HCT116 (cell line): Measurements from ENCODE around the gene AMDHD1. TPM values are rescaled to one million over a fixed set of nuclear protein-coding genes. Genes with fewer than 3 reads are reported as not detected.

Source experiments
- ATAC-seq: fragments of 200-7000 bp; cut with Tn5 transposase; 2 replicates; pipeline ENCODE4 v1.9.1; 2020; ENCODE audit warnings: mild to moderate bottlenecking, moderate library complexity
- BruUV-seq: library from RNA; stranded (reverse); fragments of 400-500 nt; replicated peaks from 2 replicates; lab custom pipeline; 2021; lab: Mats Ljungman, UMichigan
- CTCF ChIA-PET: fragments of 300-600 bp; sonication (Branson Sonifier 250); formaldehyde crosslinking; loops from one replicate; lab custom pipeline; 2021; ENCODE audit warnings: antibody characterized with exemption; lab: Charles Lee
- POLR2A ChIA-PET: fragments of 300-600, 350-600 bp; sonication (Branson Sonifier 250); formaldehyde crosslinking; loops from one replicate; lab custom pipeline; 2021; ENCODE audit warnings: antibody characterized with exemption; lab: Charles Lee
- RAD21 ChIA-PET, 2 experiments: fragments of 300-600 bp; sonication (Branson Sonifier 250); formaldehyde crosslinking; loops; one replicate each; lab custom pipeline; 2023; ENCODE audit warnings: low total read pairs in 2 of 2; ENCODE audit not compliant: uncharacterized antibody in 2 of 2, unreplicated experiment in 2 of 2, low non-redundant PET in 1 of 2; lab: Charles Lee
- DNase-seq: peaks from one replicate; pipeline ENCODE4 v3.0.0-alpha.2; 2010; ENCODE audit warnings: low read depth, low spot score
- H2AFZ ChIP-seq: fragments of 200-600 bp; shearing (Covaris generic), sonication (generic); 2 replicates; pipeline ENCODE4 v1.6.1; 2017; ENCODE audit warnings: low read depth, mixed run types, mixed read lengths, antibody characterized with exemption, low read length; ENCODE audit not compliant: poor library complexity, severe bottlenecking
- H3K27ac ChIP-seq: 2 replicates; pipeline ENCODE4 v1.5.1; 2012; ENCODE audit warnings: low read depth, low read length
- H3K27me3 ChIP-seq: fragments of 200-600 bp; sonication (generic); 2 replicates; pipeline ENCODE4 v1.6.1; 2016; ENCODE audit warnings: mixed run types, low read length, mixed read lengths; ENCODE audit not compliant: insufficient read depth
- H3K36me3 ChIP-seq, 2 experiments: fragments of 200-500 bp in 1 of 2; fragments of 200-600 bp in 1 of 2; sonication (Bioruptor generic) in 1 of 2; sonication (generic) in 1 of 2; 2 replicates each; pipeline versions ENCODE4 v1.5.1 to v1.6.1; 2014 to 2016; ENCODE audit warnings: low read length in 2 of 2, inconsistent platforms in 1 of 2, mixed read lengths in 1 of 2, mixed run types in 1 of 2; ENCODE audit not compliant: insufficient read depth in 2 of 2, control insufficient read depth in 1 of 2
- H3K4me1 ChIP-seq, 2 experiments: fragments of 200-600 bp in 1 of 2; sonication (generic) in 1 of 2; 2 replicates each; pipeline versions ENCODE4 v1.5.1 to v1.6.1; 2012 to 2017; ENCODE audit warnings: low read length in 2 of 2, inconsistent platforms in 1 of 2, mild to moderate bottlenecking in 1 of 2, mixed read lengths in 1 of 2, mixed run types in 1 of 2, moderate library complexity in 1 of 2; ENCODE audit not compliant: insufficient read depth in 2 of 2, control insufficient read depth in 1 of 2
- H3K4me2 ChIP-seq: fragments of 200-600 bp; sonication (generic); 2 replicates; pipeline ENCODE4 v1.6.1; 2017; ENCODE audit warnings: mixed run types, low read length, mixed read lengths
- H3K4me3 ChIP-seq, 2 experiments: fragments of 200-600 bp in 1 of 2; sonication (generic) in 1 of 2; replicated peaks in 1 of 2; 2 replicates each; pipeline ENCODE4 v1.5.1; 2011 to 2016; ENCODE audit warnings: low read length in 2 of 2, control low read depth in 1 of 2, low read depth in 1 of 2, mild to moderate bottlenecking in 1 of 2, mixed read lengths in 1 of 2, mixed run types in 1 of 2
- H3K79me2 ChIP-seq: fragments of 200-600 bp; sonication (generic); 2 replicates; pipeline ENCODE4 v1.6.1; 2017; ENCODE audit warnings: mild to moderate bottlenecking, mixed run types, low read length, moderate library complexity, mixed read lengths; ENCODE audit not compliant: insufficient read depth
- H3K9ac ChIP-seq: fragments of 200-600 bp; sonication (generic); 2 replicates; pipeline ENCODE4 v1.6.1; 2016; ENCODE audit warnings: low read length, mixed read lengths
- H3K9me2 ChIP-seq: fragments of 200-600 bp; sonication (generic), shearing (Covaris generic); 2 replicates; pipeline ENCODE4 v1.6.1; 2017; ENCODE audit warnings: mixed run types, mild to moderate bottlenecking, moderate library complexity; ENCODE audit not compliant: insufficient read depth
- H3K9me3 ChIP-seq, 2 experiments: fragments of 200-500 bp in 1 of 2; fragments of 200-600 bp in 1 of 2; sonication (Bioruptor generic) in 1 of 2; sonication (generic) in 1 of 2; 2 replicates each; pipeline ENCODE4 v1.6.1; 2014 to 2017; ENCODE audit warnings: low read length in 2 of 2, mixed read lengths in 2 of 2, inconsistent platforms in 1 of 2, low read depth in 1 of 2, mild to moderate bottlenecking in 1 of 2, mixed run types in 1 of 2, moderate library complexity in 1 of 2; ENCODE audit not compliant: control insufficient read depth in 1 of 2, insufficient read depth in 1 of 2
- H4K20me1 ChIP-seq: fragments of 200-600 bp; sonication (generic), shearing (Covaris generic); 2 replicates; pipeline ENCODE4 v1.6.1; 2017; ENCODE audit warnings: mixed run types, mild to moderate bottlenecking, moderate library complexity; ENCODE audit not compliant: insufficient read depth
- ATF3 ChIP-seq: IDR thresholded peaks from 2 replicates; pipeline ENCODE4 v1.6.1; 2012
- CBX3 ChIP-seq: IDR thresholded peaks from 2 replicates; pipeline ENCODE4 v1.6.1; 2012; ENCODE audit warnings: low read depth
- ELF1 ChIP-seq: IDR thresholded peaks from 2 replicates; pipeline ENCODE4 v1.6.1; 2012; ENCODE audit warnings: low read depth, borderline replicate concordance
- EZH2 ChIP-seq: fragments of 200-600 bp; sonication (generic); IDR thresholded peaks from 2 replicates; pipeline ENCODE4 v1.6.1; 2017; ENCODE audit warnings: antibody characterized with exemption, mixed run types
- EZH2phosphoT487 ChIP-seq: fragments of 200-600 bp; IDR thresholded peaks from 2 replicates; pipeline ENCODE4 v1.6.1; 2018; ENCODE audit warnings: antibody characterized with exemption, borderline replicate concordance
- FOSL1 ChIP-seq: IDR thresholded peaks from 2 replicates; pipeline ENCODE4 v1.6.1; 2012; ENCODE audit warnings: low read depth
- JUND ChIP-seq: IDR thresholded peaks from 2 replicates; pipeline ENCODE4 v1.6.1; 2012
- POLR2AphosphoS5 ChIP-seq: IDR thresholded peaks from 2 replicates; pipeline ENCODE4 v1.6.1; 2011; ENCODE audit warnings: mild to moderate bottlenecking, low read depth, low read length, moderate library complexity
- SP1 ChIP-seq: IDR thresholded peaks from 2 replicates; pipeline ENCODE4 v1.6.1; 2012; ENCODE audit warnings: low read depth
- SRF ChIP-seq: IDR thresholded peaks from 2 replicates; pipeline ENCODE4 v1.6.1; 2012; ENCODE audit warnings: low read depth
- TCF7L2 ChIP-seq: IDR thresholded peaks from 2 replicates; pipeline ENCODE4 v1.7.0; 2011; ENCODE audit warnings: borderline replicate concordance, inconsistent platforms; ENCODE audit not compliant: insufficient read depth, insufficient read length; ENCODE audit errors: extremely low read depth
- YY1 ChIP-seq: IDR thresholded peaks from 2 replicates; pipeline ENCODE4 v1.6.1; 2011; ENCODE audit warnings: low read length, low read depth, moderate library complexity, mild to moderate bottlenecking; ENCODE audit not compliant: insufficient replicate concordance; ENCODE audit errors: extremely low read depth
- ZBTB33 ChIP-seq: IDR thresholded peaks from 2 replicates; pipeline ENCODE4 v1.6.1; 2011; ENCODE audit warnings: mild to moderate bottlenecking, low read length, moderate library complexity; ENCODE audit not compliant: insufficient replicate concordance; ENCODE audit errors: extremely low read depth
- ZFX ChIP-seq: fragments of 450-650 bp; IDR thresholded peaks from 2 replicates; pipeline ENCODE4 v1.6.1; 2017
- intact Hi-C: fragments of 100-400 bp; cut with micrococcal nuclease; formaldehyde crosslinking; loops from 2 replicates; pipeline ENCODE4 v1.10.0; 2022
- total RNA-seq: library from RNA; stranded (reverse); gene quantifications from one replicate; pipeline ENCODE4 v1.2.1, GENCODE V29; 2021; ENCODE audit not compliant: unreplicated experiment
- TF ChIP-seq, protein P1 (sequence below), 3 experiments: fragments of 200-600 bp in 1 of 3; sonication (generic) in 1 of 3; IDR thresholded peaks in 2 of 3; conservative IDR thresholded peaks in 1 of 3; 2 replicates each; pipeline ENCODE4 v1.5.1; 2012 to 2017; ENCODE audit warnings: low read depth in 2 of 3, low read length in 2 of 3, antibody characterized with exemption in 1 of 3, borderline replicate concordance in 1 of 3, control low read depth in 1 of 3, mild to moderate bottlenecking in 1 of 3, mixed read lengths in 1 of 3, mixed run types in 1 of 3, moderate library complexity in 1 of 3; ENCODE audit not compliant: insufficient read depth in 1 of 3

Gene AMDHD1
- total RNA-seq, 1 experiment from 2014 or later = 3.0 TPM

DNA sequence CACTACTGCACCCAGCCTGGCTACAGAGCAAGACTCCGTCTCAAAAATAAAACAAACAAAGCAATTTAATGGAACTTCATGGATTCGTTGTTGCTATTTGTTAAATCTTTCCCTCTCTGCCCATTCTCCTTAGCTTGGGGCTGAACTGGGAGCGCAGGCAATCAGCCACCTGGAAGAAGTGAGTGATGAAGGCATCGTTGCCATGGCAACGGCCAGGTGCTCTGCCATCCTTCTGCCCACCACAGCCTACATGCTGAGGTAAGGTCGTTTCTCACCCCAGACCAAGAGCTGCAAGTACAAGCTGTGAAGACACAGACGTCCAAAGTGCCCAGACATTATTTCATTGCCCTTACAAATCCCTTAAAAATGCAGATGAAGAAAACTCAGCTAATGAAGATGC, 19.1 kb downstream of the AMDHD1 start:
- Histone ChIP-seq H4K20me1 (no peaks in the 10 kb centered on the region), H3K4me2 (no peak overlapping the region), H3K9me3 (no peaks in the 10 kb centered on the region), H3K27ac (no peak overlapping the region), H2AFZ (no peak overlapping the region), H3K9ac (no peak overlapping the region), H3K4me3 (no peak overlapping the region), H3K36me3 (no peaks in the 10 kb centered on the region), H3K27me3 (no peaks in the 10 kb centered on the region), H3K9me2 (no peaks in the 10 kb centered on the region), H3K4me1 (no peaks in the 10 kb centered on the region), H3K79me2 (no peaks in the 10 kb centered on the region)
- DNase-seq (no peak), ATAC-seq (no peak)
- ChIA-PET CTCF (interaction anchor here (0.6 to 2.0 kb wide), 4 partner anchors 380 to 1002 kb away, joined by 3 to 4 read pairs (median 3); no protein-coding TSS in a partner anchor), POLR2A (no interaction called here), RAD21 (no interaction called here)
- TF ChIP-seq ZBTB33 (no peak), EZH2phosphoT487 (no peak), YY1 (no peak), SP1 (no peak), SRF (no peak), ATF3 (no peak), JUND (no peak), FOSL1 (no peak), ELF1 (no peak), EZH2 (no peak), CBX3 (no peak), POLR2AphosphoS5 (no peak), TCF7L2 (no peak), ZFX (no peak)
- TF ChIP-seq, protein P1, sequence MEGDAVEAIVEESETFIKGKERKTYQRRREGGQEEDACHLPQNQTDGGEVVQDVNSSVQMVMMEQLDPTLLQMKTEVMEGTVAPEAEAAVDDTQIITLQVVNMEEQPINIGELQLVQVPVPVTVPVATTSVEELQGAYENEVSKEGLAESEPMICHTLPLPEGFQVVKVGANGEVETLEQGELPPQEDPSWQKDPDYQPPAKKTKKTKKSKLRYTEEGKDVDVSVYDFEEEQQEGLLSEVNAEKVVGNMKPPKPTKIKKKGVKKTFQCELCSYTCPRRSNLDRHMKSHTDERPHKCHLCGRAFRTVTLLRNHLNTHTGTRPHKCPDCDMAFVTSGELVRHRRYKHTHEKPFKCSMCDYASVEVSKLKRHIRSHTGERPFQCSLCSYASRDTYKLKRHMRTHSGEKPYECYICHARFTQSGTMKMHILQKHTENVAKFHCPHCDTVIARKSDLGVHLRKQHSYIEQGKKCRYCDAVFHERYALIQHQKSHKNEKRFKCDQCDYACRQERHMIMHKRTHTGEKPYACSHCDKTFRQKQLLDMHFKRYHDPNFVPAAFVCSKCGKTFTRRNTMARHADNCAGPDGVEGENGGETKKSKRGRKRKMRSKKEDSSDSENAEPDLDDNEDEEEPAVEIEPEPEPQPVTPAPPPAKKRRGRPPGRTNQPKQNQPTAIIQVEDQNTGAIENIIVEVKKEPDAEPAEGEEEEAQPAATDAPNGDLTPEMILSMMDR (IDR thresholded peaks at IDR 0.05 in 2 of 3, conservative IDR thresholded peaks at IDR 0.05 in 1 of 3; ENCODE audit: borderline replicate concordance in 1 of 3, insufficient read depth in 1 of 3, low read depth in 2 of 3, low read length in 2 of 3) = no peak
- intact Hi-C loops = loop anchor here (5.0 kb wide), 1 partner anchor 140 kb away; no protein-coding TSS in a partner anchor
- no TSS peak for BruUV-seq
